PFSK-1 (cell line): Measurements from ENCODE around the gene ACOX1.

ENCODE experiments used
- FOXP2 ChIP-seq: optimal IDR thresholded peaks from 2 replicates; pipeline ENCODE3; 2011; ENCODE audit warnings: borderline replicate concordance, control low read depth, inconsistent platforms; ENCODE audit not compliant: insufficient read depth; ENCODE audit errors: extremely low read length, extremely low read depth
- POLR2AphosphoS5 ChIP-seq: IDR thresholded peaks from 2 replicates; pipeline ENCODE4 v1.6.1; 2012; ENCODE audit warnings: low read depth, mild to moderate bottlenecking, control low read depth, low read length, moderate library complexity
- SIN3A ChIP-seq: IDR thresholded peaks from 2 replicates; pipeline ENCODE4 v1.6.1; 2012; ENCODE audit warnings: mild to moderate bottlenecking, low read length, moderate library complexity, borderline replicate concordance; ENCODE audit not compliant: insufficient read depth
- TAF1 ChIP-seq: IDR thresholded peaks from 2 replicates; pipeline ENCODE4 v1.6.1; 2012; ENCODE audit warnings: low read length, control low read depth, borderline replicate concordance; ENCODE audit not compliant: insufficient read depth
- TF ChIP-seq, protein P1 (sequence below), 2 experiments: IDR thresholded peaks; 2 replicates each; pipeline versions ENCODE4 v1.6.1 to v1.8.0; 2011 to 2012; ENCODE audit warnings: low read depth in 2 of 2, low read length in 2 of 2, control low read depth in 1 of 2, inconsistent platforms in 1 of 2, mild to moderate bottlenecking in 1 of 2, moderate library complexity in 1 of 2; ENCODE audit not compliant: insufficient read depth in 1 of 2

DNA sequence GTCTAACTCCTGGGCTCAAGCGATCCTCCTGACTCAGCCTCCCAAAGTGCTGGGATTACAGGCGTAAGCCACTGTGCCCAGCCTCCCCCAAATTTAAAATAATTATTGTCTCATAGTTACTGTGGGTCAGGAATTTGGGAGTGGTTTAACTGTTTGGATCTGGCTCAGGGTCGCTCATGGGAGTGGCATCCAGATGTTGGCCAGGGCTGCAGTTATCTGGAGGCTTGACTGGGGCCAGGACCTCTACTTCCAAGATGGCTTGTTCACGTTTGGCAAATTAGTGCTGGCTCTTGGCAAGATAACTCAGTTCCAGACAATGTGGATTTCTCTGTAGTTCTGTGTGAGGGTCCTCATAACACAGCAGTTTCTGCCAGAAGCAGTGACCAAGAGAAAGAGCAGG lies 8.1 kb upstream of the ACOX1 start:
- TF ChIP-seq, protein P1, sequence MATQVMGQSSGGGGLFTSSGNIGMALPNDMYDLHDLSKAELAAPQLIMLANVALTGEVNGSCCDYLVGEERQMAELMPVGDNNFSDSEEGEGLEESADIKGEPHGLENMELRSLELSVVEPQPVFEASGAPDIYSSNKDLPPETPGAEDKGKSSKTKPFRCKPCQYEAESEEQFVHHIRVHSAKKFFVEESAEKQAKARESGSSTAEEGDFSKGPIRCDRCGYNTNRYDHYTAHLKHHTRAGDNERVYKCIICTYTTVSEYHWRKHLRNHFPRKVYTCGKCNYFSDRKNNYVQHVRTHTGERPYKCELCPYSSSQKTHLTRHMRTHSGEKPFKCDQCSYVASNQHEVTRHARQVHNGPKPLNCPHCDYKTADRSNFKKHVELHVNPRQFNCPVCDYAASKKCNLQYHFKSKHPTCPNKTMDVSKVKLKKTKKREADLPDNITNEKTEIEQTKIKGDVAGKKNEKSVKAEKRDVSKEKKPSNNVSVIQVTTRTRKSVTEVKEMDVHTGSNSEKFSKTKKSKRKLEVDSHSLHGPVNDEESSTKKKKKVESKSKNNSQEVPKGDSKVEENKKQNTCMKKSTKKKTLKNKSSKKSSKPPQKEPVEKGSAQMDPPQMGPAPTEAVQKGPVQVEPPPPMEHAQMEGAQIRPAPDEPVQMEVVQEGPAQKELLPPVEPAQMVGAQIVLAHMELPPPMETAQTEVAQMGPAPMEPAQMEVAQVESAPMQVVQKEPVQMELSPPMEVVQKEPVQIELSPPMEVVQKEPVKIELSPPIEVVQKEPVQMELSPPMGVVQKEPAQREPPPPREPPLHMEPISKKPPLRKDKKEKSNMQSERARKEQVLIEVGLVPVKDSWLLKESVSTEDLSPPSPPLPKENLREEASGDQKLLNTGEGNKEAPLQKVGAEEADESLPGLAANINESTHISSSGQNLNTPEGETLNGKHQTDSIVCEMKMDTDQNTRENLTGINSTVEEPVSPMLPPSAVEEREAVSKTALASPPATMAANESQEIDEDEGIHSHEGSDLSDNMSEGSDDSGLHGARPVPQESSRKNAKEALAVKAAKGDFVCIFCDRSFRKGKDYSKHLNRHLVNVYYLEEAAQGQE (IDR thresholded peaks at IDR 0.05; ENCODE audit: insufficient read depth in 1 of 2, low read depth in 2 of 2, low read length in 2 of 2): no peak
- TF ChIP-seq POLR2AphosphoS5 (no peak), FOXP2 (no peak), TAF1 (no peak), SIN3A (no peak)
